Globus pallidus (tissue), 1 donor: Measurements from ENCODE around the gene ANXA9.

Source experiments
- DNase-seq: peaks from one replicate; pipeline ENCODE4 v3.0.0-alpha.2; 2015; ENCODE audit warnings: low spot score

The ANXA9 gene

GRCh38 chr1:151003180-151003579 is 21.1 kb downstream of the ANXA9 start:
- DNase-seq, result no peak

GRCh38 chr1:151005729-151006319 is 23.7 kb downstream of the ANXA9 start:
- peak; percentile 48 for DNase-seq

- DNase-seq, result peak; percentile 96
Observed at GRCh38 chr1:151006327-151007052, 24.4 kb downstream of the ANXA9 start, which contains the start of gene MINDY1. TSS of gene MINDY1 (minus strand) at chr1:151006902. CDS start at chr1:151002617, 4,285 bp downstream.

- DNase-seq, result no peak
Observed at GRCh38 chr1:151007853-151008243, 25.8 kb downstream of the ANXA9 start.

GRCh38 chr1:151008244-151009205 is 26.4 kb downstream of the ANXA9 start, which contains the start of gene PRUNE1:
TSS of gene PRUNE1 (plus strand) at chr1:151008449. CDS start at chr1:151008633, 184 bp downstream.
- peak; percentile 96 for DNase-seq

GRCh38 chr1:151009206-151009587 is 27.1 kb downstream of the ANXA9 start:
- DNase-seq, result no peak

- no peak for DNase-seq
Observed at GRCh38 chr1:151009674-151010345, 27.7 kb downstream of the ANXA9 start.

GRCh38 chr1:151010346-151010726 is 28.2 kb downstream of the ANXA9 start:
- no peak for DNase-seq

- DNase-seq, result no peak
Observed at GRCh38 chr1:151011154-151011850, 29.2 kb downstream of the ANXA9 start.

- DNase-seq, result no peak
Observed at GRCh38 chr1:151012684-151013471, 30.8 kb downstream of the ANXA9 start.

- DNase-seq, result no peak
Observed at GRCh38 chr1:151013518-151013917, 31.4 kb downstream of the ANXA9 start.

- DNase-seq, result peak; percentile 82
Observed at GRCh38 chr1:151024540-151025146, 42.6 kb downstream of the ANXA9 start.

- DNase-seq, result no peak
Observed at GRCh38 chr1:151026460-151026859, 44.4 kb downstream of the ANXA9 start.

GRCh38 chr1:151032164-151032563 is 50.1 kb downstream of the ANXA9 start:
- no peak for DNase-seq

GRCh38 chr1:151035167-151035566 is 53.1 kb downstream of the ANXA9 start:
- no peak for DNase-seq

- no peak for DNase-seq
Observed at GRCh38 chr1:151036356-151036755, 54.3 kb downstream of the ANXA9 start, which contains the start of gene BNIPL. TSS of gene BNIPL (plus strand) at chr1:151036586. CDS start at chr1:151036726, 140 bp downstream.

GRCh38 chr1:151037032-151037431 is 54.9 kb downstream of the ANXA9 start:
- DNase-seq, result no peak

- no peak for DNase-seq
Observed at GRCh38 chr1:151039521-151039920, 57.4 kb downstream of the ANXA9 start.

- no peak for DNase-seq
Observed at GRCh38 chr1:151043163-151043562, 61.1 kb downstream of the ANXA9 start.
